ENCODE measurements around the gene SSTR4. TPM values are rescaled to one million over a fixed set of nuclear protein-coding genes. Genes with fewer than 3 reads are reported as not detected.

SSTR4 gene
- total RNA-seq, 1 donor from 2014 or later: not detected

GRCh38 chr20:23005776-23006175 lies 29.3 kb upstream of the SSTR4 start:
- no peak for TF ChIP-seq CTCF (IDR thresholded peaks at IDR 0.05; ENCODE audit: borderline replicate concordance)
- intact Hi-C loops (cut with micrococcal nuclease): no loop called here
- H3K9me3 ChIP-seq (replicated peaks): no peaks in the 10 kb centered on the region
- no peaks in the 10 kb centered on the region for H3K4me1 ChIP-seq
- H3K27ac ChIP-seq (replicated peaks): no peak overlapping the region
- no peak for DNase-seq
- H3K36me3 ChIP-seq: no peaks in the 10 kb centered on the region
- no peak overlapping the region for H3K4me3 ChIP-seq
- peaks cover 38% of the 10 kb centered on the region for H3K27me3 ChIP-seq (ENCODE audit: low read depth)

GRCh38 chr20:23007462-23007861 lies 27.6 kb upstream of the SSTR4 start:
- H3K27me3 ChIP-seq (ENCODE audit: low read depth): peaks cover 34% of the 10 kb centered on the region
- H3K9me3 ChIP-seq (replicated peaks): no peaks in the 10 kb centered on the region
- intact Hi-C loops (cut with micrococcal nuclease): no loop called here
- H3K4me3 ChIP-seq: no peak overlapping the region
- H3K4me1 ChIP-seq: no peaks in the 10 kb centered on the region
- DNase-seq: no peak
- no peak for TF ChIP-seq CTCF (IDR thresholded peaks at IDR 0.05; ENCODE audit: borderline replicate concordance)
- no peak overlapping the region for H3K27ac ChIP-seq (replicated peaks)
- H3K36me3 ChIP-seq: no peaks in the 10 kb centered on the region

- Histone ChIP-seq H3K9me3 (replicated peaks) (no peaks in the 10 kb centered on the region), H3K36me3 (no peaks in the 10 kb centered on the region), H3K4me1 (peaks cover 4% of the 10 kb centered on the region), H3K27ac (replicated peaks) (no peak overlapping the region), H3K27me3 (ENCODE audit: low read depth) (peaks cover 34% of the 10 kb centered on the region), H3K4me3 (no peak overlapping the region)
- DNase-seq: no peak
- intact Hi-C loops (cut with micrococcal nuclease): no loop called here
- TF ChIP-seq CTCF (IDR thresholded peaks at IDR 0.05; ENCODE audit: borderline replicate concordance): no peak
Measured at GRCh38 chr20:23007886-23008655, 27.0 kb upstream of the SSTR4 start.

- Histone ChIP-seq H3K27ac (replicated peaks) (no peak overlapping the region), H3K27me3 (ENCODE audit: low read depth) (peaks cover 34% of the 10 kb centered on the region), H3K9me3 (replicated peaks) (no peaks in the 10 kb centered on the region), H3K36me3 (no peaks in the 10 kb centered on the region), H3K4me1 (peaks cover 10% of the 10 kb centered on the region), H3K4me3 (no peak overlapping the region)
- no peak for DNase-seq
- intact Hi-C loops (cut with micrococcal nuclease): no loop called here
- no peak for TF ChIP-seq CTCF (IDR thresholded peaks at IDR 0.05; ENCODE audit: borderline replicate concordance)
Measured at GRCh38 chr20:23008667-23009066, 26.4 kb upstream of the SSTR4 start.

- no peak overlapping the region for H3K27ac ChIP-seq (replicated peaks)
- H3K4me3 ChIP-seq: no peak overlapping the region
- peaks cover 13% of the 10 kb centered on the region for H3K4me1 ChIP-seq
- no peaks in the 10 kb centered on the region for H3K36me3 ChIP-seq
- no peaks in the 10 kb centered on the region for H3K9me3 ChIP-seq (replicated peaks)
- intact Hi-C loops (cut with micrococcal nuclease): no loop called here
- no peak for TF ChIP-seq CTCF (IDR thresholded peaks at IDR 0.05; ENCODE audit: borderline replicate concordance)
- DNase-seq: no peak
- peaks cover 34% of the 10 kb centered on the region for H3K27me3 ChIP-seq (ENCODE audit: low read depth)
Measured at GRCh38 chr20:23009636-23010035, 25.5 kb upstream of the SSTR4 start.

All from left ventricle myocardium inferior (tissue), 1 donor.